Stimulated activated CD8-positive, alpha-beta memory T cell treated with anti-CD3 and anti-CD28 coated beads, Interleukin-4, amount 100 ng/mL, for 4 hours (primary cell): Measurements from ENCODE around the gene MYRF.

Source experiments
- DNase-seq, 2 donors: peaks; one replicate each; pipeline ENCODE4 v3.0.0-alpha.2; 2020; ENCODE audit warnings: low read depth in 2 of 2, low spot score in 1 of 2

Gene MYRF

GRCh38 chr11:61815790-61816735, 63.6 kb downstream of the MYRF start:
- DNase-seq = peak in 1 of 2 donors; percentile 49

DNA sequence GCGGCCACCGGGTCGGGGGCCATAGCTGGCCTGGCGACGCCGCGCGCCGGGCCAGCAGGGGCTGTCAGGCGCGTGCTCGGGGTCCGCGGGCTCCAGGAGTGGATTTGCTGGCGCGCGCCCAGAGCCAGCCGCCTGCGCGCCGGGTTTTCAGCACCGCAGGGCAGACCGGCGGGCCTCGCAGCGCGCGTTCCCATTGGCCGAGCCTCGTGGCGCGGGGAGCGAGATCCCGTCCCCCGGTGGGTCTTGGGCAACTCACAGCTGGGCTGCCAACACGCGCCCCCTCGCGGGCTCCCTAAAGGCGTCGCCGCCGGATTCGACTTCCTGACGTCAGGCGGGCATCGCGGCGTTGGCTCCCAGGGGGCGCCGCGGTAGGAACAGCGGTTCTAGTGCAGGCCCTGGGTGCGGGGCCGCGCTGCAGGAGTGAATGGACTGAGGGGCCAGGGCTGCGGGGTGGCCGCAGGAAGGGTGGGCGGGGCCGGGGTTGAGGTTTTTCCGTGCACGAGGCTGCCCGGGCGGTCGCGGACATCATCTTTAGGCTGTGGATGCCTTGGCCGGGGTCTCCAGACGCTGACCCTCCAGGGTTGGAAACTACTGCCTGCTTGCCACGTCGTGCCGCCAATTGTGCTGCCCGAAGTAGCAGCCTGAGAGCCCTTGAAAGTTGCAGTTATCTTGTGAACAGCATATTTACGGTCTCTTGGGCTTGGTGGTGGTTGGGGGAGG, 64.5 kb downstream of the MYRF start, which contains the start of gene FADS1:
TSS of gene FADS1 (minus strand) at position 268 of the 720 bp plus-strand sequence. CDS start at position 194, 74 bp downstream.
- DNase-seq = peak; percentile 31 to 60

- DNase-seq = no peak
Measured at GRCh38 chr11:61817471-61818202, 65.2 kb downstream of the MYRF start.

GRCh38 chr11:61820174-61820573, 67.7 kb downstream of the MYRF start:
- no peak for DNase-seq

DNA sequence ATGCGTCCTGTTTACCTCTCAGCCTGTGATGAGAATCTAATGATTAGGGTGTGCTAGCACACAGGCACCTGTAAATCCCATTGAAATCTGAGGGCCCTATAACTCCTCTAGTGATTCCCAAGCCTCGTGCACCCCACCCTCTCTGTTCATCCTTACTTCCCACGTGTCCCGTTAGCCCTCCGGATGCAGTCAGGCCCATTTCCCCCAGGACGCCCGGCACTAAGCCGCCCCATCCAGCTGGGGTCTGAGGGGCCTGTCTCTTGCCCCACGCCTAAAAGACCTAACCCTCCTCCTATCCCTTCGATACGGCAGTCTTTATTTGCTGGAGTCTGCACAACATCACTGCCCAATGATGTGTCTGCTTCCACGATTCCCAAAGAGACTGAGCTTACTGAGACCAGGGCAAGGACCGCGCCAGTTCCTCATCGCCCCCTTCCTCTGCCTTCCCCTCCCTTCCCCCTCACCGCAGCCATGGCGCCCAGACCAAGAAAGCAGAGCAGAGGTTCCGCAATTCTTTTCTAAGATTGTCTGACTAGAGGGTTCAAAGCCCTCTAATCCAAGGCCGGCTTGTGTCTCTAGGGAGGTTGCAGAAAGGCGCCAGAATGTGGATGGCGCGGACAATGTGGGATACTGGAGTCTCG, 74.6 kb downstream of the MYRF start:
- DNase-seq = no peak

DNA sequence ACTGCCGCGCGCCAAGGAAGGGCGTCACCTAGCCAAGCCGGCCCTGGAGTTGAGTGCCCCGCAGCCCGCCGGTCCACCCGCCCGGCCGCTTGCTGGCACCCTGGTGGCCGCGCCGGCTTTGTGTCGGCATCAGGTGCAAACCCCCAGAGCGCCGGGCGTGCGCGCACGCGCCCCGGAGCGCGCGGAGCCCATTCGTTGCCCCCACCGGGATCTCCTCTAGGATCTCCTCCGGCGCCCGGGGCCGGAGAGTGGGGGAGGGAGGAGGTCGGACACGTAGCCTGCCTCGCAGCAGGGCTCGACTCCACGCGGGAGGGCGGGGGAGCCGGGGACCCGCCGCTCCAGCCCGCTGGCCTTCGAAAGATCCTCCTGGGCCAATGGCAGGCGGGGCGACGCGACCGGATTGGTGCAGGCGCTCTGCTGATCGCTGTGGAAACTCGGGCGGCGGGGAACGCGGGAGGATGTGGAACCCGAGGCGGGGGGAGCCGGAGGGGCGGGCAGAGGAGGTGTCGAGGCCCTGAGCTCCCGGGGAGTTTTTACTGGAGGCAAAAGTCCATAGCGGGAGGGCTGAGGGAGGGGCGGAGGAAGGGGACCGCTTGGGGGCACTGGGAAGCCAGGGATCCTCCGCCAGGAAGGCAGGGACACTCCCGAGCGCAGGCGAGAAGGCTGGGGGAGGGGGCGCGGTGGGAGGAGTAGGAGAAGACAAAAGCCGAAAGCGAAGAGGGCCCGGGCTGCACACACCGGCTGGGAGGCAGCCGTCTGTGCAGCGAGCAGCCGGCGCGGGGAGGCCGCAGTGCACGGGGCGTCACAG, 75.3 kb downstream of the MYRF start, which contains the start of gene FADS2:
TSS of gene FADS2 (plus strand) at position 730 of the 808 bp plus-strand sequence. CDS start 91 bp downstream, outside the sequence.
- peak; percentile 27 to 44 for DNase-seq

- no peak for DNase-seq
Measured at GRCh38 chr11:61828379-61828628, 75.9 kb downstream of the MYRF start.

DNA sequence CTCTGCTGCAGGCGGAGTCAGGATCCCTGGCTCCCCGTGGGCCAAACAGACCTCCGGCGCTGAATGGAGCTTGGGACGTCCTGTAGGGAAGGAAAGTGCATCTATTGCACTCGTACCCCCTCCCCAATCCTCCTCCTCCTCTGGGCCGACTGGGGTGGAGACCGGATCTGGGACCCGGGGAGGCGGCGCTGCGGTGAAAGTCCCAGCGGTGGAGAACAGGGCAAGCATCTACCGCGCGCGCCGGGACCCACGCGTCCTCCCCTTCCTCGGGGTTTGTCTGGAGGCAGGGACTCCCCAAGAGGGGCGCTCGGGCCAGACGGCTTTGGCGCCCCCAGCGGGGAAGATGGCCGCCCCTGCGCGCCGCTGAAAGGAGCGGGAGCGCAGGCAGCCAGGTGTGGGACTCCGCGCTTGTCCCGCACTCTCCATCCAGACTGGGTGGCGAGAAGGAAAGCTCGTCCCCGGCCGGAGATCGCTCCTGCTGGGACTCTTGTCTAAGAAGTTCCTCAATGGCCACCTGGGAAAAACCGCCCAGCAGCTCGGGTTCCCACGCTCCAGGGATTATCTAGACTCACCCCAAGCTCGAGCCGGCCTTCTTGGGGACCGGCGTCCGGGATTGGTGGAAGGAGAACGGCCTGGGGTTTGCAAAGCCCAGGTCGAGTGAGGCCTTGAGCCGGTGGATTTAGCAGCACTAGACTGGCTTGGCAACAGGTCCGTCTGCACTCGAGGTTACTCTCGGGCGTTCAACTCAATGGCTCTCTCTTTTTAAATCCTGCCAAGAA, 76.4 kb downstream of the MYRF start:
- no peak for DNase-seq

DNA sequence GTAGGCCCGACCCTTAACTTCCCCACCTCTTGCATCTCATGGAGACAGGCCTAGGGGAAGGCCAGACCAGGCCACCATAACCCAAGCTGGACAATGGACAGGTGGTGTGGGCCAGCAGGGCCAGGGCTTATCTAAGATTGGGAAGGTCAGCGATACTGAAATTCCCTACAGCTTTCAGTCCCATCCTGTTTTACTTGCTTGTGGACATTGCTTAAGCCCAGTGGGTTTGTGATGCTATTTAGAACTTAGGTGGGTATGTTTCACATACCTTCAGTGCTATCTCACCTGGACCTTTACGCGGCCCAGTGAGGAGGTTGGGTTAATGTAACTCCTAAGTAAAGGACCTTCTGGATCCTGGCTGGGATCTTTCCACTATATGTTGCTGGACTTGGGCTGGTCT, 77.4 kb downstream of the MYRF start:
- DNase-seq = no peak

- DNase-seq = no peak
Measured at GRCh38 chr11:61830237-61831105, 78.0 kb downstream of the MYRF start.

DNA sequence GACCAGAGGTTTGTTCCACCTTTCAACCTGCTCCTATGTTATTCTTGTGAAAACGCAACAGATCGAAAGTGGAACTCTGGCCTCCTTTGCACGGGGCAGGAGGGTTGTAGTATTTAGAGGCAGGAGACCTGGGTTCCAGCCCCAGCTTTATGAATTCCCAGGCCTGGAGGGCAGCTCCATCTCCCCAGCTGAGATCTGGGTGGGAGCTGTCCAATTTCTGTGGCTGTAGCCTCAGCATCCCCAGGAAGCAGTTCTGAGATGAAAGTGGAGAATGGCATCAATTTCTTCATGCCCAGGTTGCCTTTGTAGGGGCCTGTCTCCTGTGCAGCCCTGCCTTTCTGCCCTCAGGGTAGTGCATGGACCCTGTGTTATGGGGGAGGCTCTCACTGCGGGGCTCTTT, 79.8 kb downstream of the MYRF start:
- DNase-seq = no peak

GRCh38 chr11:61832754-61833153, 80.3 kb downstream of the MYRF start:
- no peak for DNase-seq

DNA sequence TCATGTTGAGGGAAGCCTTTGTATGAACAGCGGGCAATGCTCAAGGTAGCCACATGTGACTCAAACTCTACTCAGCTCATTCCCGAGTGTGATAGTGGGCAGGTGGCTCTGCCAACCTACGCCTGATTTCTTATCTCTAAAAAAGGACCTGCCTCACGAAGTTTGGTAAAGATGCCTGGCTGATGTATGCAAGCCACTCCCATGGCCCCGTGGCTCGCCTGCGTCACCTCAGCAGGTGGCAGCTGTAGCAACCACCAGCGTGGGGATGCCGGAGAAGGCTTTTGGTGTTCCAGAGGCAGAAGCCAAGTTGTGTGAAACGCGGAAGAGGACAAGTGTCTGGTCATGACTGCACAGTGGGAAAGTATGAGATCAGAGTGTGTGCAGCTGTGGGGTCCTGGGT, 81.0 kb downstream of the MYRF start:
- no peak for DNase-seq

- no peak for DNase-seq
Measured at GRCh38 chr11:61833926-61834277, 81.5 kb downstream of the MYRF start.

DNA sequence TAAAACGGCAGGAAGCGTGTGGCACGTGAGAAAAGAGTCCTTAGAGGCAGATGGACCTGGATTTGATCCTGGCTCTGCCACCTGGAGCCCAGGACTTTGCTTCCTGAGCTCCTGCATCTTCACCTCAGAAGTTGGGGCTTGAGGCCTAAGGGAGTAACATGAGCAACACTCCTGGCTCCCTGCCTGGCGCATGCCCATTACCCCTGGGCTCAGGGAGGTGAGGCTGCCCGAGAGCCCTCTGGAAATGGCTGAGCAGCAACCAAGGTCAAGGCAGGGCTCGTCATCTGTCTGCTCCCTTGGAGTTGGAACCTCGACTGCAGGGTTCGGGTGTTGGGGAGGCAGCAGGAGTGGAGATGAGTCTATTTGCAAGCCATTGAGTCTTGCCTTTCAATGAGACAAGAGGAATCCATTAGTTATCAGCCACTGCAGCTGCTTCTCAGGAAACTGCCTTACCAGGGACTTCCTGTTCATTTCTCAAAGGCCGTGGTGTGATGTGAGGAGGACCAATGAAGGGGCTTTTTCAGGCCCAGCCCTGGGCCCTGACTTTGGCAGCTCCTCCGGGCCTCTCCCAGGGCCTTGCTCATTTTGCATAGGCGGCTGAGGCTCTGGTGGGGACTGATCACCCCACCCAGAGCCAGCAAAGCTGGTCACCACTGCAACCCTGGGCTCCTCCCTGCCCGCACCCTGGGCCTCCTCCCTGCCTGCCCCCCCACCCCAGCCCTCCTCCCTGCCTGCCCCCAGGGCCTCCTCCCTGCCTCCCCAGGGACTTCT, 82.0 kb downstream of the MYRF start:
- DNase-seq = peak in 1 of 2 donors; percentile 28

GRCh38 chr11:61836193-61836592, 83.8 kb downstream of the MYRF start:
- DNase-seq = no peak

DNA sequence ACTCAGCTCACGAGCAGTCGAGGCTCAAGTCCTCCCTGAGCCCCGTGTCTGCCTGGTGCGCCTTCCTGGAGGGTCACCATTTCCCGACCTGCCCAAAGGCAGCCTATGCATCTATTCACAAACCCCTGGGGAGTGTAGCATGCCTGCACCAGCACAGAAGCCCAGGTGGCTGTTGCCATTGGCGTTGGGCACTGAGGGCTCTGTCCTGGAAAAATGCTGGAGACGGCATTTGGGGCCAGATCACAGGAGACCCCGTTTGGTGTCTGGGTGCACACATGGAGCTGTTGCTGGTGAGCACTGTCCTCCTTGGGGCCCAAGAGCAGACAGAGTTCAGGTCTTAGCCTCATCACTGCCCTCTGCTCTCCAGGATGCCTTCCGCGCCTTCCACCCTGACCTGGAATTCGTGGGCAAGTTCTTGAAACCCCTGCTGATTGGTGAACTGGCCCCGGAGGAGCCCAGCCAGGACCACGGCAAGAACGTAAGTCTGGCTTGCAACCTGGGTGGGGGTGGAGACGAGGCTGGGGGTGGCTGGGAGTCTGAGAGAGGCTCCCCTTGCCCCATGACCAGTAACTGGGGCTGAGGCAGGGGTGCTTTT, 85.1 kb downstream of the MYRF start:
- no peak for DNase-seq
